ENCODE data around the gene TMUB1.
A peak's percentile ranks its signal among the peaks of the same experiment; 100 is the strongest.

TMUB1 gene

GRCh38 chr7:151120896-151121295, 37.6 kb upstream of the TMUB1 start:
- DNase-seq: no peak

- DNase-seq: no peak
Measured at GRCh38 chr7:151119902-151120301, 36.6 kb upstream of the TMUB1 start.

GRCh38 chr7:151119055-151119415, 35.7 kb upstream of the TMUB1 start:
- DNase-seq: no peak

- no peak for DNase-seq
Measured at GRCh38 chr7:151118108-151119054, 35.1 kb upstream of the TMUB1 start.

- peak; percentile 59 for DNase-seq
Measured at GRCh38 chr7:151117565-151117964, 34.3 kb upstream of the TMUB1 start.

- DNase-seq: no peak
Measured at GRCh38 chr7:151116603-151117440, 33.5 kb upstream of the TMUB1 start.

GRCh38 chr7:151115836-151116418, 32.6 kb upstream of the TMUB1 start:
- DNase-seq: no peak

GRCh38 chr7:151115121-151115835, 32.0 kb upstream of the TMUB1 start:
- DNase-seq: peak; percentile 13

- DNase-seq: no peak
Measured at GRCh38 chr7:151114151-151115090, 31.1 kb upstream of the TMUB1 start.

- no peak for DNase-seq
Measured at GRCh38 chr7:151113344-151114150, 30.3 kb upstream of the TMUB1 start.

GRCh38 chr7:151110941-151111645, 27.8 kb upstream of the TMUB1 start:
- DNase-seq: peak; percentile 80

- DNase-seq: no peak
Measured at GRCh38 chr7:151110236-151110940, 27.1 kb upstream of the TMUB1 start.

- no peak for DNase-seq
Measured at GRCh38 chr7:151109094-151110048, 26.1 kb upstream of the TMUB1 start.

- DNase-seq: no peak
Measured at GRCh38 chr7:151107882-151108281, 24.6 kb upstream of the TMUB1 start.

GRCh38 chr7:151104411-151105235, 21.3 kb upstream of the TMUB1 start:
- DNase-seq: no peak

- DNase-seq: no peak
Measured at GRCh38 chr7:151103973-151104372, 20.7 kb upstream of the TMUB1 start.

- DNase-seq: no peak
Measured at GRCh38 chr7:151102991-151103390, 19.7 kb upstream of the TMUB1 start.
